Measurements from ENCODE around the gene CFAP251. TPM values are rescaled to one million over a fixed set of nuclear protein-coding genes. Genes with fewer than 3 reads are reported as not detected.

The CFAP251 gene
- total RNA-seq, 4 donors from 2014 or later = 0.49 to 4.9 (median 0.61) TPM

GRCh38 chr12:121893961-121894460, 24.4 kb upstream of the CFAP251 start:
- TF ChIP-seq POLR2A (IDR thresholded peaks at IDR 0.05) (no peak), CTCF (IDR thresholded peaks at IDR 0.05 in 4 of 5, conservative IDR thresholded peaks at IDR 0.05 in 1 of 5) (no peak)
- intact Hi-C loops (cut with DNase I; ENCODE audit: low total_unique reads) = no loop called here
- in situ Hi-C loops (cut with MboI; ENCODE audit: low sequenced_read_pairs in 4 of 4) = no loop called here
- Histone ChIP-seq H3K4me1 (peaks cover 18 to 20% of the 10 kb centered on the region in 2 donors), H3K4me3 (no peak overlapping the region), H3K9me3 (no peaks in the 10 kb centered on the region), H3K27me3 (no peaks in the 10 kb centered on the region), H3K36me3 (peaks cover 0 to 52% of the 10 kb centered on the region in 2 donors), H3K27ac (no peak overlapping the region)
- ATAC-seq = no peak
- no peak for DNase-seq

- Histone ChIP-seq H3K36me3 (peaks cover 0 to 58% of the 10 kb centered on the region in 2 donors), H3K4me3 (no peak overlapping the region), H3K9me3 (no peaks in the 10 kb centered on the region), H3K27ac (no peak overlapping the region), H3K4me1 (peaks cover 12 to 16% of the 10 kb centered on the region in 2 donors), H3K27me3 (no peaks in the 10 kb centered on the region)
- in situ Hi-C loops (cut with MboI; ENCODE audit: low sequenced_read_pairs in 4 of 4) = no loop called here
- DNase-seq (no peak), ATAC-seq (no peak)
- no peak for TF ChIP-seq CTCF (IDR thresholded peaks at IDR 0.05 in 4 of 5, conservative IDR thresholded peaks at IDR 0.05 in 1 of 5)
- TF ChIP-seq POLR2A (IDR thresholded peaks at IDR 0.05) = no peak
- intact Hi-C loops (cut with DNase I; ENCODE audit: low total_unique reads) = no loop called here
These were observed 23.8 kb upstream of the CFAP251 start for GRCh38 chr12:121894633-121895032.

GRCh38 chr12:121898287-121898686, 20.1 kb upstream of the CFAP251 start:
- intact Hi-C loops (cut with DNase I; ENCODE audit: low total_unique reads) = no loop called here

GRCh38 chr12:121899590-121899989, 18.8 kb upstream of the CFAP251 start:
- ATAC-seq = no peak
- intact Hi-C loops (cut with DNase I; ENCODE audit: low total_unique reads) = no loop called here
- Histone ChIP-seq H3K27ac (no peak overlapping the region), H3K4me3 (no peak overlapping the region), H3K9me3 (no peaks in the 10 kb centered on the region), H3K36me3 (peaks cover 0 to 88% of the 10 kb centered on the region in 2 donors), H3K4me1 (no peaks in the 10 kb centered on the region), H3K27me3 (no peaks in the 10 kb centered on the region)
- TF ChIP-seq CTCF (IDR thresholded peaks at IDR 0.05 in 4 of 5, conservative IDR thresholded peaks at IDR 0.05 in 1 of 5) (no peak), POLR2A (IDR thresholded peaks at IDR 0.05) (no peak)
- DNase-seq = no peak
- in situ Hi-C loops (cut with MboI; ENCODE audit: low sequenced_read_pairs in 4 of 4) = no loop called here

More at GRCh38 chr12:121898287-121898686, 20.1 kb upstream of the CFAP251 start:
- H3K27ac ChIP-seq = no peak overlapping the region
- H3K9me3 ChIP-seq = no peaks in the 10 kb centered on the region
- no peak overlapping the region for H3K4me3 ChIP-seq
- H3K27me3 ChIP-seq = no peaks in the 10 kb centered on the region
- in situ Hi-C loops (cut with MboI; ENCODE audit: low sequenced_read_pairs in 4 of 4) = no loop called here
- no peak for DNase-seq
- peaks cover 0 to 78% of the 10 kb centered on the region in 2 donors for H3K36me3 ChIP-seq
- no peak for ATAC-seq
- peaks cover 0 to under 1% of the 10 kb centered on the region in 2 donors for H3K4me1 ChIP-seq
- TF ChIP-seq POLR2A (IDR thresholded peaks at IDR 0.05) = no peak
- TF ChIP-seq CTCF (IDR thresholded peaks at IDR 0.05 in 4 of 5, conservative IDR thresholded peaks at IDR 0.05 in 1 of 5) = no peak

- ATAC-seq = no peak
- intact Hi-C loops (cut with DNase I; ENCODE audit: low total_unique reads) = no loop called here
These were observed 15.2 kb upstream of the CFAP251 start for GRCh38 chr12:121903202-121903601.

More at GRCh38 chr12:121903202-121903601, 15.2 kb upstream of the CFAP251 start:
- no peaks in the 10 kb centered on the region for H3K27me3 ChIP-seq
- in situ Hi-C loops (cut with MboI; ENCODE audit: low sequenced_read_pairs in 4 of 4) = no loop called here
- DNase-seq = no peak
- H3K27ac ChIP-seq = no peak overlapping the region
- H3K4me1 ChIP-seq = no peaks in the 10 kb centered on the region
- peaks cover 0 to 83% of the 10 kb centered on the region in 2 donors for H3K36me3 ChIP-seq
- H3K4me3 ChIP-seq = no peak overlapping the region
- TF ChIP-seq POLR2A (IDR thresholded peaks at IDR 0.05) = no peak
- no peak for TF ChIP-seq CTCF (IDR thresholded peaks at IDR 0.05 in 4 of 5, conservative IDR thresholded peaks at IDR 0.05 in 1 of 5)
- H3K9me3 ChIP-seq = no peaks in the 10 kb centered on the region

Measured in gastrocnemius medialis (tissue), 4 donors.